Activated naive CD8-positive, alpha-beta T cell (primary cell): Measurements from ENCODE around the gene ADPRM.
A peak's percentile ranks its signal among the peaks of the same experiment; 100 is the strongest.

Source experiments
- H3K27ac Mint-ChIP-seq: one replicate; pipeline ENCODE4 v1.8.0; 2021; ENCODE audit warnings: mixed read lengths
- H3K27me3 Mint-ChIP-seq: one replicate; pipeline ENCODE4 v1.8.0; 2021; ENCODE audit warnings: mixed read lengths
- H3K36me3 Mint-ChIP-seq: one replicate; pipeline ENCODE4 v1.8.0; 2021; ENCODE audit warnings: mixed read lengths
- H3K4me1 Mint-ChIP-seq: one replicate; pipeline ENCODE4 v1.8.0; 2021; ENCODE audit warnings: low read depth, mixed read lengths
- H3K4me3 Mint-ChIP-seq: one replicate; pipeline ENCODE4 v1.8.0; 2021; ENCODE audit warnings: mild to moderate bottlenecking, mixed read lengths
- H3K9me3 Mint-ChIP-seq: one replicate; pipeline ENCODE4 v1.8.0; 2021; ENCODE audit warnings: low read depth, mixed read lengths

Gene ADPRM, protein sequence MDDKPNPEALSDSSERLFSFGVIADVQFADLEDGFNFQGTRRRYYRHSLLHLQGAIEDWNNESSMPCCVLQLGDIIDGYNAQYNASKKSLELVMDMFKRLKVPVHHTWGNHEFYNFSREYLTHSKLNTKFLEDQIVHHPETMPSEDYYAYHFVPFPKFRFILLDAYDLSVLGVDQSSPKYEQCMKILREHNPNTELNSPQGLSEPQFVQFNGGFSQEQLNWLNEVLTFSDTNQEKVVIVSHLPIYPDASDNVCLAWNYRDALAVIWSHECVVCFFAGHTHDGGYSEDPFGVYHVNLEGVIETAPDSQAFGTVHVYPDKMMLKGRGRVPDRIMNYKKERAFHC

GRCh38 chr17:10697092-10698081, at the start of gene ADPRM, which contains the start of gene SCO1:
ADPRM (plus strand) TSS chr17:10697594; CDS start chr17:10704927, 7,333 bp downstream.
SCO1 (minus strand) TSS chr17:10697533; CDS start chr17:10697507, 26 bp downstream.
- Mint-ChIP-seq H3K27ac (peak within 1 kb of the TSS; percentile 95), H3K36me3 (peaks cover 17% of the 10 kb centered on the region), H3K9me3 (no peaks in the 10 kb centered on the region), H3K4me1 (peaks cover 59% of the 10 kb centered on the region), H3K4me3 (peak within 1 kb of the TSS; percentile 98), H3K27me3 (no peaks in the 10 kb centered on the region)

- Mint-ChIP-seq H3K27me3 (no peaks in the 10 kb centered on the region), H3K27ac (no peak overlapping the region), H3K36me3 (peaks cover 13% of the 10 kb centered on the region), H3K4me1 (peaks cover 6% of the 10 kb centered on the region), H3K9me3 (no peaks in the 10 kb centered on the region), H3K4me3 (no peak overlapping the region)
These were observed 49.0 kb upstream of the ADPRM start for GRCh38 chr17:10648381-10648780.

DNA sequence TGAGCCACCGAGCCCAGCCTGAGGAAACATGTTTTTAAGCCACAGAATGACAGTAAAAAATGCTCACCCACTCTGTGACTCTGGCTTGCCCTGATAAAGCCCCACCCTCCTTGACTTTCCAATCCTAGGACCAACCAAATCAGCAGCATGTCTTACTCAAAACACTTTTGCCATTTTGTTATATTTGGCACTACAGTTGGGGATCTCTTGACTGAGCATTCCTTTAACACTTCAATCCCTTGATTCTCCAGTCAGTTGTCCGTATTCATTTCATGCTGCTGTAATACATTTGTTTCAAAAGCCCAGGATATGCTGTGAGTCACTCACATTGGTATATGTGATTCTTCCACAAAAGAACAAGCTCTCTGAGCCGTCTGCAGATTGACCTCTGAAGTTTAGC, 48.4 kb upstream of the ADPRM start:
- H3K36me3 Mint-ChIP-seq, result peaks cover 12% of the 10 kb centered on the region
- peaks cover 11% of the 10 kb centered on the region for H3K4me1 Mint-ChIP-seq
- no peak overlapping the region for H3K27ac Mint-ChIP-seq

GRCh38 chr17:10649602-10650001, 47.8 kb upstream of the ADPRM start:
- H3K4me1 Mint-ChIP-seq, result peaks cover 14% of the 10 kb centered on the region
- H3K9me3 Mint-ChIP-seq, result no peaks in the 10 kb centered on the region
- no peaks in the 10 kb centered on the region for H3K27me3 Mint-ChIP-seq
- no peak overlapping the region for H3K27ac Mint-ChIP-seq
- no peak overlapping the region for H3K4me3 Mint-ChIP-seq
- H3K36me3 Mint-ChIP-seq, result peaks cover 10% of the 10 kb centered on the region

More for the DNA sequence above, 48.4 kb upstream of the ADPRM start:
- H3K27me3 Mint-ChIP-seq, result no peaks in the 10 kb centered on the region
- no peaks in the 10 kb centered on the region for H3K9me3 Mint-ChIP-seq
- no peak overlapping the region for H3K4me3 Mint-ChIP-seq

DNA sequence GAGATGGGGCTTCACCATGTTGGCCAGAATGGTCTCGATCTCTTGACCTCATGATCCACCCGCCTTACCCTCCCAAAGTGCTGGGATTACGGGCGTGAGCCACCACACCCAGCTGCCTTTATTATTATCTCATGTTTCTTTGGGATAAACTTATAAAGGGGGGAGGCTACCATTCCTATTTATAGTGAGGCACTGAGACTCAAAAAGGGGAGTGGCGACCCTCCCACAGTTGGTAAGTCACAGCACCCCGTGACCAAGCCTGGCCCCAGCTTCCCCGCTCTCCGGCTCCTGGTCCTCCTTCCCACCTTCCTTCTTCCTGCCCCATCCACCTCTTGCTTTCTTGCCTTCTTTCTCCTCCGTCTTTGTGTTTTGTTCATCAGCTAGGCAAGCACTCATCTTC, 45.5 kb upstream of the ADPRM start:
- peaks cover 14% of the 10 kb centered on the region for H3K4me1 Mint-ChIP-seq
- H3K4me3 Mint-ChIP-seq, result no peak overlapping the region
- no peaks in the 10 kb centered on the region for H3K9me3 Mint-ChIP-seq
- no peaks in the 10 kb centered on the region for H3K27me3 Mint-ChIP-seq
- peaks cover 7% of the 10 kb centered on the region for H3K36me3 Mint-ChIP-seq
- no peak overlapping the region for H3K27ac Mint-ChIP-seq

GRCh38 chr17:10652984-10653659, 44.3 kb upstream of the ADPRM start:
- H3K9me3 Mint-ChIP-seq, result no peaks in the 10 kb centered on the region
- peaks cover 14% of the 10 kb centered on the region for H3K4me1 Mint-ChIP-seq
- H3K27me3 Mint-ChIP-seq, result no peaks in the 10 kb centered on the region
- peaks cover 7% of the 10 kb centered on the region for H3K36me3 Mint-ChIP-seq
- peak overlapping the region; percentile 56 for H3K4me3 Mint-ChIP-seq
- peak overlapping the region; percentile 16 for H3K27ac Mint-ChIP-seq

GRCh38 chr17:10653987-10654386, 43.4 kb upstream of the ADPRM start:
- no peaks in the 10 kb centered on the region for H3K9me3 Mint-ChIP-seq
- no peaks in the 10 kb centered on the region for H3K27me3 Mint-ChIP-seq
- no peak overlapping the region for H3K27ac Mint-ChIP-seq
- H3K4me3 Mint-ChIP-seq, result no peak overlapping the region
- peaks cover 7% of the 10 kb centered on the region for H3K36me3 Mint-ChIP-seq
- peaks cover 14% of the 10 kb centered on the region for H3K4me1 Mint-ChIP-seq

DNA sequence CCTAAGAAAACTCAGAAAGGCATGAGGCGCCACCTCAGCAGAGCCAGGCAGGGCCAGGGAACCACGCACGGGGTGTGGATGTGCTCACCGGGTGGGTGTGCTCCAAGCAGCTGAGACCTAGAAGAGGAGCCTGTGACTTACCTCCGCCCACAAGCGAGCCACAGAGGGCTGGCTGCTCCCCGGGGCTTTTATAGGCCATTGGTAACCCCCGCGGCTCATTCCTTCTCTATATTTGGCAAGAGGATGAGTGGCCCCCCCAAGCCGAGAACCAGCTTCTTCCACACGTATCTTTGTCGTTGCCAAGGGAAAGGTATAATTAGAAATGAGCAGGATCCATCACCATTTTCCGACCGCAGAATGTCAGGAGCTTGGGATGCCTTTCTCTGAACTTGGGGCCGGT, 40.2 kb upstream of the ADPRM start, which contains the start of gene MYH3:
MYH3 (minus strand) TSS at position 162 of the 400 bp plus-strand sequence. CDS start 2,245 bp downstream, outside the sequence.
- H3K27ac Mint-ChIP-seq, result no peak within 1 kb of the TSS
- peaks cover 14% of the 10 kb centered on the region for H3K4me1 Mint-ChIP-seq
- H3K36me3 Mint-ChIP-seq, result peaks cover 5% of the 10 kb centered on the region
- no peaks in the 10 kb centered on the region for H3K9me3 Mint-ChIP-seq
- no peaks in the 10 kb centered on the region for H3K27me3 Mint-ChIP-seq
- no peak within 1 kb of the TSS for H3K4me3 Mint-ChIP-seq

- H3K4me1 Mint-ChIP-seq, result peaks cover 12% of the 10 kb centered on the region
- peaks cover 3% of the 10 kb centered on the region for H3K36me3 Mint-ChIP-seq
- no peak overlapping the region for H3K27ac Mint-ChIP-seq
- H3K4me3 Mint-ChIP-seq, result no peak overlapping the region
- H3K27me3 Mint-ChIP-seq, result no peaks in the 10 kb centered on the region
- no peaks in the 10 kb centered on the region for H3K9me3 Mint-ChIP-seq
These were observed 39.5 kb upstream of the ADPRM start for GRCh38 chr17:10657879-10658278.

GRCh38 chr17:10661437-10661836, 36.0 kb upstream of the ADPRM start:
- H3K27ac Mint-ChIP-seq, result no peak overlapping the region
- no peaks in the 10 kb centered on the region for H3K27me3 Mint-ChIP-seq
- no peaks in the 10 kb centered on the region for H3K4me1 Mint-ChIP-seq
- H3K9me3 Mint-ChIP-seq, result no peaks in the 10 kb centered on the region
- H3K36me3 Mint-ChIP-seq, result peaks cover 12% of the 10 kb centered on the region
- H3K4me3 Mint-ChIP-seq, result no peak overlapping the region

DNA sequence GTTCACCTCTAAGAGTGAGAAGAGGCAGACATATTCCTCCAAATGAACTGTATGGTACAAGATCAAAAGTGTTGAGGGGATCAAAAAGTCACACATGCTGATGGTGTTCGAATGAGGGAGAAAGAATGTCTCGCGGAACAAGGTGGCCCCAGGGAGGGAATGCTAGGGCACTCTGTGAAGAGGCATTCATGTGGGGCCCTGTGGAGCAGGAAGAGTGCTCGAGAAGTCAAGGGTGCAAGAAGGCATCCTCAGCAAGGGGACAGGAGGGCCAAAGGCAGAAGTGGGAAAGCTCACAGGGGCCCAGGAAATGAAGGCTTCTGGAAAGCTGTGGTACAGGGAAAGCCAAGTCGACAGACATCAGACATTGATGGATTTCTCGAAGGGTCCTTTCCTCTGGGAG, 34.2 kb upstream of the ADPRM start:
- H3K27me3 Mint-ChIP-seq, result no peaks in the 10 kb centered on the region
- H3K36me3 Mint-ChIP-seq, result peaks cover 12% of the 10 kb centered on the region
- H3K4me3 Mint-ChIP-seq, result no peak overlapping the region
- no peaks in the 10 kb centered on the region for H3K9me3 Mint-ChIP-seq
- no peak overlapping the region for H3K27ac Mint-ChIP-seq
- no peaks in the 10 kb centered on the region for H3K4me1 Mint-ChIP-seq

GRCh38 chr17:10664571-10664970, 32.8 kb upstream of the ADPRM start:
- Mint-ChIP-seq H3K9me3 (no peaks in the 10 kb centered on the region), H3K4me3 (no peak overlapping the region), H3K36me3 (peaks cover 9% of the 10 kb centered on the region), H3K27ac (no peak overlapping the region), H3K4me1 (no peaks in the 10 kb centered on the region), H3K27me3 (no peaks in the 10 kb centered on the region)

- Mint-ChIP-seq H3K4me1 (no peaks in the 10 kb centered on the region), H3K9me3 (no peaks in the 10 kb centered on the region), H3K27ac (no peak overlapping the region), H3K4me3 (no peak overlapping the region), H3K36me3 (peaks cover 9% of the 10 kb centered on the region), H3K27me3 (no peaks in the 10 kb centered on the region)
These were observed 30.5 kb upstream of the ADPRM start for GRCh38 chr17:10666906-10667305.

DNA sequence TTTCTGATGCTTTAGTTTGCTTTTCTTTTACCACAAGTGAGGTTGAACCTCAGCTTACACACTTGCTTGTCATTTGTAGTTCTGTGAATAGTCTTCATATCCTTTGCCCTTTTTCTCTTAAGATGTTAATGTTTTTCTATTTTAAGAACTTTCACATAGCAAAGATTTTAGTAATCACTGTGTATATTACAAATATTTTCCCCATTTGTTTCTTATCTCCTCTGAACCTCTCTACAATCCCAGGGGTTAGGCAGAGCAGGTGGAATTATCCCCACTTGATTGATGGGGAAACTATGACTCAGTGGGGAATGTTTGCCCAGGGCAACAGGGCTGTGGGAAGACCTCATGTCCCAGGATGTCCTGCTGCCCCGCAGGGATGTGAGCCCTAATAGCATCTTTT, 28.6 kb upstream of the ADPRM start:
- Mint-ChIP-seq H3K27ac (no peak overlapping the region), H3K9me3 (no peaks in the 10 kb centered on the region)

More for the DNA sequence above, 28.6 kb upstream of the ADPRM start:
- Mint-ChIP-seq H3K36me3 (peaks cover 9% of the 10 kb centered on the region), H3K27me3 (no peaks in the 10 kb centered on the region), H3K4me1 (no peaks in the 10 kb centered on the region), H3K4me3 (no peak overlapping the region)
